ENCODE results near the gene OAS2.

OAS2 gene

GRCh38 chr12:113022563-113023297 is 44.4 kb downstream of the OAS2 start:
- no peak for DNase-seq

- DNase-seq = no peak
Measured at GRCh38 chr12:113027726-113028125, 49.4 kb downstream of the OAS2 start.

GRCh38 chr12:113030875-113031525 is 52.7 kb downstream of the OAS2 start:
- no peak for DNase-seq

- DNase-seq = no peak
Measured at GRCh38 chr12:113039911-113040445, 61.7 kb downstream of the OAS2 start.

GRCh38 chr12:113040722-113041171 is 62.4 kb downstream of the OAS2 start:
- DNase-seq = peak; percentile 82

- no peak for DNase-seq
Measured at GRCh38 chr12:113041560-113041959, 63.2 kb downstream of the OAS2 start.

GRCh38 chr12:113043240-113043639 is 64.9 kb downstream of the OAS2 start:
- DNase-seq = no peak

- no peak for DNase-seq
Measured at GRCh38 chr12:113044516-113044915, 66.2 kb downstream of the OAS2 start.

GRCh38 chr12:113048716-113049127 is 70.4 kb downstream of the OAS2 start:
- DNase-seq = no peak

- DNase-seq = no peak
Measured at GRCh38 chr12:113049976-113050742, 71.8 kb downstream of the OAS2 start.

GRCh38 chr12:113050795-113051194 is 72.5 kb downstream of the OAS2 start:
- no peak for DNase-seq

- DNase-seq = no peak
Measured at GRCh38 chr12:113051759-113052158, 73.4 kb downstream of the OAS2 start.

- DNase-seq = no peak
Measured at GRCh38 chr12:113052326-113052725, 74.0 kb downstream of the OAS2 start.

GRCh38 chr12:113054948-113055486 is 76.7 kb downstream of the OAS2 start:
- no peak for DNase-seq

GRCh38 chr12:113055594-113056380 is 77.5 kb downstream of the OAS2 start:
- no peak for DNase-seq

GRCh38 chr12:113056381-113056630 is 78.0 kb downstream of the OAS2 start:
- no peak for DNase-seq

GRCh38 chr12:113056631-113057488 is 78.5 kb downstream of the OAS2 start, which contains the start of gene DTX1:
Gene DTX1, plus strand, starts transcription at chr12:113056730. Its CDS starts 1,463 bp downstream, at chr12:113058193.
- DNase-seq = no peak

GRCh38 chr12:113057565-113058485 is 79.5 kb downstream of the OAS2 start:
- no peak for DNase-seq

GRCh38 chr12:113058553-113058952 is 80.2 kb downstream of the OAS2 start:
- no peak for DNase-seq

GRCh38 chr12:113059071-113059595 is 80.8 kb downstream of the OAS2 start:
- DNase-seq = no peak
